ENCODE measurements around the gene SLIT3. TPM values are rescaled to one million over a fixed set of nuclear protein-coding genes. Genes with fewer than 3 reads are reported as not detected.

The SLIT3 gene
- total RNA-seq, 4 donors from 2014 or later, result 0.72 to 37.4 (median 5.3) TPM

- intact Hi-C loops (cut with DNase I), result no loop called here
- DNase-seq, result no peak
- Histone ChIP-seq H3K9me3 (peaks cover 0 to 19% (median 7%) of the 10 kb centered on the region in 3 donors), H3K27me3 (no peaks in the 10 kb centered on the region), H3K4me3 (no peak overlapping the region), H3K27ac (no peak overlapping the region), H3K4me1 (peaks cover 4 to 26% (median 5%) of the 10 kb centered on the region in 3 donors), H3K36me3 (no peaks in the 10 kb centered on the region)
- WGBS, 2 donors, result 90 to 95% methylated on average over 4 of the region's 4 CpGs
- no peak for TF ChIP-seq POLR2A (IDR thresholded peaks at IDR 0.05)
- TF ChIP-seq CTCF (IDR thresholded peaks at IDR 0.05), result no peak
Observed at GRCh38 chr5:169158764-169159163, 142.2 kb downstream of the SLIT3 start.

GRCh38 chr5:169157064-169157463 lies 143.9 kb downstream of the SLIT3 start:
- 29% methylated on average over 1 of the region's 1 CpG; no CpG with 5 or more reads in 1 of the 2 donors for WGBS, 2 donors
- DNase-seq, result no peak

GRCh38 chr5:169154679-169155078 lies 146.3 kb downstream of the SLIT3 start:
- H3K4me3 ChIP-seq, result no peak overlapping the region
- no peaks in the 10 kb centered on the region for H3K27me3 ChIP-seq
- no peaks in the 10 kb centered on the region for H3K36me3 ChIP-seq
- intact Hi-C loops (cut with DNase I), result no loop called here
- peaks cover 0 to 16% (median 0%) of the 10 kb centered on the region in 3 donors for H3K4me1 ChIP-seq
- peaks cover 0 to 19% (median 7%) of the 10 kb centered on the region in 3 donors for H3K9me3 ChIP-seq
- WGBS, 2 donors, result 71 to 78% methylated on average over 2 of the region's 2 CpGs
- no peak for DNase-seq
- no peak overlapping the region for H3K27ac ChIP-seq
- TF ChIP-seq POLR2A (IDR thresholded peaks at IDR 0.05) (no peak), CTCF (IDR thresholded peaks at IDR 0.05) (no peak)

More at GRCh38 chr5:169157064-169157463, 143.9 kb downstream of the SLIT3 start:
- intact Hi-C loops (cut with DNase I), result no loop called here
- Histone ChIP-seq H3K27ac (no peak overlapping the region), H3K9me3 (peaks cover 0 to 19% (median 7%) of the 10 kb centered on the region in 3 donors), H3K36me3 (no peaks in the 10 kb centered on the region), H3K27me3 (no peaks in the 10 kb centered on the region), H3K4me1 (peaks cover 4 to 28% (median 5%) of the 10 kb centered on the region in 3 donors), H3K4me3 (no peak overlapping the region)
- TF ChIP-seq CTCF (IDR thresholded peaks at IDR 0.05) (no peak), POLR2A (IDR thresholded peaks at IDR 0.05) (no peak)

- TF ChIP-seq POLR2A (IDR thresholded peaks at IDR 0.05), result no peak
- no peak for TF ChIP-seq CTCF (IDR thresholded peaks at IDR 0.05)
- WGBS, 2 donors, result 6 to 35% methylated on average over 2 of the region's 2 CpGs
- H3K27me3 ChIP-seq, result no peaks in the 10 kb centered on the region
- DNase-seq, result no peak
- intact Hi-C loops (cut with DNase I), result no loop called here
- H3K9me3 ChIP-seq, result peaks cover 0 to 7% (median 0%) of the 10 kb centered on the region in 3 donors
- H3K4me1 ChIP-seq, result peaks cover 0 to 21% (median 3%) of the 10 kb centered on the region in 3 donors
- no peak overlapping the region for H3K4me3 ChIP-seq
- no peak overlapping the region for H3K27ac ChIP-seq
- H3K36me3 ChIP-seq, result no peaks in the 10 kb centered on the region
Observed at GRCh38 chr5:169153405-169153804, 147.5 kb downstream of the SLIT3 start.

- no peak for TF ChIP-seq POLR2A (IDR thresholded peaks at IDR 0.05)
- no peak for TF ChIP-seq CTCF (IDR thresholded peaks at IDR 0.05)
- Histone ChIP-seq H3K27ac (no peak overlapping the region), H3K36me3 (no peaks in the 10 kb centered on the region), H3K4me3 (no peak overlapping the region), H3K9me3 (peaks cover 0 to 2% (median 0%) of the 10 kb centered on the region in 3 donors), H3K4me1 (peaks cover 0 to 26% (median 7%) of the 10 kb centered on the region in 3 donors), H3K27me3 (no peaks in the 10 kb centered on the region)
- 79 to 94% methylated on average over 4 to 7 of the region's 7 CpGs for WGBS, 2 donors
- DNase-seq, result no peak
- intact Hi-C loops (cut with DNase I), result no loop called here
Observed at GRCh38 chr5:169152946-169153345, 148.0 kb downstream of the SLIT3 start.
